CD4-positive, alpha-beta memory T cell (primary cell): Measurements from ENCODE around the gene RNF111. TPM values are rescaled to one million over a fixed set of nuclear protein-coding genes. Genes with fewer than 3 reads are reported as not detected.

ENCODE experiments used
- CTCF ChIA-PET: fragments of 350-600 bp; sonication (Branson Sonifier 250); formaldehyde crosslinking; loops from one replicate; lab custom pipeline; 2021; ENCODE audit warnings: inconsistent platforms; ENCODE audit not compliant: partially characterized antibody; lab: Charles Lee
- POLR2A ChIA-PET: fragments of 350-600 bp; sonication (Branson Sonifier 250); formaldehyde crosslinking; loops from one replicate; lab custom pipeline; 2021; ENCODE audit not compliant: partially characterized antibody; lab: Charles Lee
- DNase-seq, 5 donors: peaks; one replicate each; pipeline versions ENCODE4 v3.0.0 to v3.0.0-alpha.2; 2020 to 2022; ENCODE audit warnings: mixed read lengths in 1 of 5
- H3K27ac ChIP-seq: one replicate; pipeline ENCODE4 v1.7.0; 2013; ENCODE audit warnings: low read depth, low read length
- H3K27me3 ChIP-seq: 2 replicates; pipeline ENCODE4 v1.7.0; 2013; ENCODE audit warnings: mild to moderate bottlenecking, low read length, moderate library complexity; ENCODE audit not compliant: insufficient read depth
- H3K36me3 ChIP-seq: 2 replicates; pipeline ENCODE4 v1.7.0; 2013; ENCODE audit warnings: mild to moderate bottlenecking, low read length, moderate library complexity; ENCODE audit not compliant: insufficient read depth
- H3K4me1 ChIP-seq: 2 replicates; pipeline ENCODE4 v1.7.0; 2013; ENCODE audit warnings: mild to moderate bottlenecking, low read length, moderate library complexity; ENCODE audit not compliant: insufficient read depth
- H3K4me3 ChIP-seq, 2 donors: one replicate each; pipeline ENCODE4 v1.7.0; 2013; ENCODE audit warnings: low read length in 2 of 2, mild to moderate bottlenecking in 1 of 2
- H3K9me3 ChIP-seq, 2 donors: one replicate each; pipeline ENCODE4 v1.7.0; 2013; ENCODE audit warnings: low read length in 2 of 2, control low read depth in 1 of 2; ENCODE audit not compliant: control insufficient read depth in 1 of 2
- H3K27ac Mint-ChIP-seq, 7 donors: one replicate each; pipeline ENCODE4 v1.8.0; 2020 to 2021; ENCODE audit warnings: mixed read lengths in 7 of 7, mild to moderate bottlenecking in 6 of 7, inconsistent platforms in 3 of 7, moderate library complexity in 3 of 7
- H3K27me3 Mint-ChIP-seq, 2 donors: one replicate each; pipeline ENCODE4 v1.8.0; 2020 to 2021; ENCODE audit warnings: mixed read lengths in 2 of 2
- H3K36me3 Mint-ChIP-seq, 2 donors: one replicate each; pipeline ENCODE4 v1.8.0; 2020 to 2021; ENCODE audit warnings: mixed read lengths in 2 of 2, inconsistent platforms in 1 of 2, mild to moderate bottlenecking in 1 of 2
- H3K4me1 Mint-ChIP-seq, 4 donors: one replicate each; pipeline ENCODE4 v1.8.0; 2020 to 2021; ENCODE audit warnings: mixed read lengths in 4 of 4, mild to moderate bottlenecking in 1 of 4
- H3K4me3 Mint-ChIP-seq, 8 donors: one replicate each; pipeline ENCODE4 v1.8.0; 2020 to 2021; ENCODE audit warnings: mixed read lengths in 8 of 8, mild to moderate bottlenecking in 7 of 8, moderate library complexity in 6 of 8, inconsistent platforms in 3 of 8
- H3K9me3 Mint-ChIP-seq, 8 donors: one replicate each; pipeline ENCODE4 v1.8.0; 2020 to 2021; ENCODE audit warnings: mixed read lengths in 8 of 8, mild to moderate bottlenecking in 5 of 8, inconsistent platforms in 3 of 8, moderate library complexity in 1 of 8
- intact Hi-C: fragments of 100-400 bp; cut with micrococcal nuclease; formaldehyde crosslinking; loops from one replicate; pipeline ENCODE4 v1.15.1; 2023
- polyA plus RNA-seq, 2 donors: library from polyadenylated mRNA; unstranded; fragments of 300-500 nt; fragmentation: Illumina TruSeq; gene quantifications; one replicate each; pipeline ENCODE4 v1.2.3, GENCODE V29; 2021
- total RNA-seq, 2 experiments: library from RNA; stranded (reverse); gene quantifications; one replicate each; pipeline ENCODE4 v1.2.3, GENCODE V29; 2021

The RNF111 gene
- total and polyA plus RNA-seq, 4 experiments from 2014 or later: 11.1 to 60.9 (median 38.6) TPM

GRCh38 chr15:59026207-59026606 lies 38.7 kb downstream of the RNF111 start:
- no peaks in the 10 kb centered on the region for H3K9me3 ChIP-seq
- peaks cover 22 to 41% (median 29%) of the 10 kb centered on the region in 4 donors for H3K4me1 Mint-ChIP-seq

GRCh38 chr15:59028387-59028955 lies 41.0 kb downstream of the RNF111 start:
- Histone ChIP-seq H3K4me3 (no peak overlapping the region), H3K27ac (no peak overlapping the region), H3K36me3 (peaks cover 10% of the 10 kb centered on the region), H3K27me3 (no peaks in the 10 kb centered on the region), H3K4me1 (no peaks in the 10 kb centered on the region), H3K9me3 (no peaks in the 10 kb centered on the region)
- no peak for DNase-seq
- Mint-ChIP-seq H3K4me1 (peaks cover 28 to 49% (median 38%) of the 10 kb centered on the region in 4 donors), H3K27me3 (no peaks in the 10 kb centered on the region), H3K4me3 (no peak overlapping the region), H3K36me3 (peaks cover 41 to 51% of the 10 kb centered on the region in 2 donors), H3K9me3 (no peaks in the 10 kb centered on the region), H3K27ac (no peak overlapping the region)
- intact Hi-C loops: no loop called here
- POLR2A ChIA-PET: interaction anchor here (0.6 kb wide), 1 partner anchor 9 kb away, joined by 5 read pairs; no protein-coding TSS in a partner anchor
- CTCF ChIA-PET: interaction anchor here (1.5 kb wide), 1 partner anchor 9 kb away, joined by 3 read pairs; no protein-coding TSS in a partner anchor

More at GRCh38 chr15:59026207-59026606, 38.7 kb downstream of the RNF111 start:
- Histone ChIP-seq H3K4me1 (no peaks in the 10 kb centered on the region), H3K36me3 (peaks cover 3% of the 10 kb centered on the region), H3K27me3 (no peaks in the 10 kb centered on the region), H3K4me3 (no peak overlapping the region), H3K27ac (no peak overlapping the region)
- H3K36me3 Mint-ChIP-seq: peaks cover 32 to 38% of the 10 kb centered on the region in 2 donors
- ChIA-PET CTCF (no interaction called here), POLR2A (no interaction called here)
- DNase-seq: no peak
- H3K27ac Mint-ChIP-seq: no peak overlapping the region
- H3K27me3 Mint-ChIP-seq: no peaks in the 10 kb centered on the region
- intact Hi-C loops: no loop called here
- no peak overlapping the region for H3K4me3 Mint-ChIP-seq
- H3K9me3 Mint-ChIP-seq: no peaks in the 10 kb centered on the region

GRCh38 chr15:59029554-59029953 lies 42.1 kb downstream of the RNF111 start:
- no peaks in the 10 kb centered on the region for H3K4me1 ChIP-seq
- H3K4me3 ChIP-seq: no peak overlapping the region
- H3K27me3 Mint-ChIP-seq: no peaks in the 10 kb centered on the region
- intact Hi-C loops: no loop called here
- H3K27ac ChIP-seq: no peak overlapping the region
- peaks cover 28 to 50% (median 40%) of the 10 kb centered on the region in 4 donors for H3K4me1 Mint-ChIP-seq
- H3K27ac Mint-ChIP-seq: peak overlapping the region in 4 of 7 donors; percentile 19 to 76 (median 26)
- H3K4me3 Mint-ChIP-seq: peak overlapping the region in 1 of 8 donors; percentile 11
- peaks cover 46 to 53% of the 10 kb centered on the region in 2 donors for H3K36me3 Mint-ChIP-seq
- DNase-seq: no peak
- H3K27me3 ChIP-seq: no peaks in the 10 kb centered on the region
- ChIA-PET CTCF (interaction anchor here (0.5 to 1.5 kb wide), 3 partner anchors 10 to 12 kb away, joined by 3 to 4 read pairs (median 3); no protein-coding TSS in a partner anchor), POLR2A (interaction anchor here (1.1 kb wide), 1 partner anchor 9 kb away, joined by 3 read pairs; no protein-coding TSS in a partner anchor)
- H3K9me3 Mint-ChIP-seq: peaks cover 0 to under 1% (median 0%) of the 10 kb centered on the region in 8 donors
- H3K9me3 ChIP-seq: no peaks in the 10 kb centered on the region
- H3K36me3 ChIP-seq: peaks cover 10% of the 10 kb centered on the region

- Mint-ChIP-seq H3K27ac (peak overlapping the region in 3 of 7 donors; percentile 4 to 49 (median 17)), H3K4me1 (peaks cover 35 to 60% (median 44%) of the 10 kb centered on the region in 4 donors), H3K9me3 (peaks cover 0 to 9% (median under 1%) of the 10 kb centered on the region in 8 donors), H3K4me3 (no peak overlapping the region), H3K27me3 (no peaks in the 10 kb centered on the region), H3K36me3 (peaks cover 56 to 58% of the 10 kb centered on the region in 2 donors)
- Histone ChIP-seq H3K36me3 (peaks cover 18% of the 10 kb centered on the region), H3K4me1 (peaks cover 12% of the 10 kb centered on the region), H3K27me3 (no peaks in the 10 kb centered on the region), H3K9me3 (no peaks in the 10 kb centered on the region), H3K27ac (no peak overlapping the region), H3K4me3 (no peak overlapping the region)
- CTCF ChIA-PET: no interaction called here
- POLR2A ChIA-PET: no interaction called here
- no peak for DNase-seq
- intact Hi-C loops: no loop called here
These were observed 47.7 kb downstream of the RNF111 start for GRCh38 chr15:59035201-59035600.

- Histone ChIP-seq H3K4me3 (no peak overlapping the region), H3K27ac (no peak overlapping the region), H3K4me1 (peaks cover 38% of the 10 kb centered on the region), H3K9me3 (no peaks in the 10 kb centered on the region), H3K36me3 (peaks cover 8% of the 10 kb centered on the region), H3K27me3 (no peaks in the 10 kb centered on the region)
- H3K9me3 Mint-ChIP-seq: peaks cover 0 to 9% (median under 1%) of the 10 kb centered on the region in 8 donors
- H3K27me3 Mint-ChIP-seq: no peaks in the 10 kb centered on the region
- H3K4me3 Mint-ChIP-seq: peak overlapping the region in 3 of 8 donors; percentile 11 to 41 (median 21)
- H3K4me1 Mint-ChIP-seq: peaks cover 36 to 57% (median 43%) of the 10 kb centered on the region in 4 donors
- DNase-seq: no peak
- peak overlapping the region in 6 of 7 donors; percentile 4 to 73 (median 51) for H3K27ac Mint-ChIP-seq
- intact Hi-C loops: no loop called here
- CTCF ChIA-PET: no interaction called here
- H3K36me3 Mint-ChIP-seq: peaks cover 46 to 47% of the 10 kb centered on the region in 2 donors
- POLR2A ChIA-PET: interaction anchor here (1.2 to 1.5 kb wide), 2 partner anchors 9 kb away, joined by 3 read pairs; no protein-coding TSS in a partner anchor
These were observed 51.8 kb downstream of the RNF111 start for GRCh38 chr15:59039225-59039624.

GRCh38 chr15:59042041-59042440 lies 54.6 kb downstream of the RNF111 start:
- Mint-ChIP-seq H3K36me3 (peaks cover 32 to 34% of the 10 kb centered on the region in 2 donors), H3K4me3 (peak overlapping the region in 1 of 8 donors; percentile 47), H3K9me3 (no peaks in the 10 kb centered on the region), H3K27me3 (no peaks in the 10 kb centered on the region), H3K27ac (no peak overlapping the region), H3K4me1 (peaks cover 26 to 42% (median 38%) of the 10 kb centered on the region in 4 donors)
- Histone ChIP-seq H3K36me3 (no peaks in the 10 kb centered on the region), H3K4me3 (no peak overlapping the region), H3K27ac (no peak overlapping the region), H3K9me3 (no peaks in the 10 kb centered on the region), H3K4me1 (peaks cover 38% of the 10 kb centered on the region), H3K27me3 (no peaks in the 10 kb centered on the region)
- POLR2A ChIA-PET: no interaction called here
- intact Hi-C loops: no loop called here
- no peak for DNase-seq
- CTCF ChIA-PET: interaction anchor here (1.4 kb wide), 1 partner anchor 12 kb away, joined by 3 read pairs; no protein-coding TSS in a partner anchor

GRCh38 chr15:59048897-59049296 lies 61.4 kb downstream of the RNF111 start:
- POLR2A ChIA-PET: no interaction called here
- intact Hi-C loops: no loop called here
- Mint-ChIP-seq H3K4me3 (no peak overlapping the region), H3K9me3 (peaks cover 0 to 2% (median 0%) of the 10 kb centered on the region in 8 donors), H3K4me1 (peaks cover 22 to 37% (median 25%) of the 10 kb centered on the region in 4 donors), H3K27ac (peak overlapping the region in 1 of 7 donors; percentile 52), H3K36me3 (peaks cover 20 to 29% of the 10 kb centered on the region in 2 donors), H3K27me3 (no peaks in the 10 kb centered on the region)
- Histone ChIP-seq H3K27ac (no peak overlapping the region), H3K36me3 (peaks cover 8% of the 10 kb centered on the region), H3K4me1 (peaks cover 25% of the 10 kb centered on the region), H3K4me3 (no peak overlapping the region), H3K9me3 (no peaks in the 10 kb centered on the region), H3K27me3 (no peaks in the 10 kb centered on the region)
- no peak for DNase-seq
- CTCF ChIA-PET: no interaction called here
